WTC11 (cell line): ENCODE measurements around the gene PLD1. TPM values are rescaled to one million over a fixed set of nuclear protein-coding genes. Genes with fewer than 3 reads are reported as not detected.

Experiments used
- ATAC-seq: fragments of 200-7000 bp; cut with Tn5 transposase; 2 replicates; pipeline ENCODE4 v1.10.0; 2021; ENCODE audit warnings: mild to moderate bottlenecking, moderate library complexity
- CTCF ChIA-PET: fragments of 300-600 bp; sonication (Branson Sonifier 250); formaldehyde crosslinking; loops from one replicate; lab custom pipeline; 2021; ENCODE audit warnings: antibody characterized with exemption; lab: Charles Lee
- POLR2A ChIA-PET: fragments of 350-600 bp; sonication (Branson Sonifier 250); formaldehyde crosslinking; loops from one replicate; lab custom pipeline; 2021; ENCODE audit warnings: antibody characterized with exemption; lab: Charles Lee
- DNase-seq: peaks from one replicate; pipeline ENCODE4 v3.0.0; 2021; ENCODE audit warnings: low spot score
- H3K27ac Mint-ChIP-seq: 2 replicates; pipeline ENCODE4 v1.8.0; 2021; ENCODE audit warnings: mixed read lengths
- H3K27me3 Mint-ChIP-seq: 2 replicates; pipeline ENCODE4 v1.8.0; 2021; ENCODE audit warnings: low read depth, mild to moderate bottlenecking, moderate library complexity, mixed read lengths
- H3K36me3 Mint-ChIP-seq: 2 replicates; pipeline ENCODE4 v1.8.0; 2021; ENCODE audit warnings: mixed read lengths
- H3K4me1 Mint-ChIP-seq: 2 replicates; pipeline ENCODE4 v1.8.0; 2022; ENCODE audit warnings: mixed read lengths
- H3K4me3 Mint-ChIP-seq: 2 replicates; pipeline ENCODE4 v1.8.0; 2021; ENCODE audit warnings: mild to moderate bottlenecking, moderate library complexity, mixed read lengths
- H3K9me3 Mint-ChIP-seq: 2 replicates; pipeline ENCODE4 v1.8.0; 2021; ENCODE audit warnings: mixed read lengths
- HMGA2 ChIP-seq: fragments of 250-450 bp; sonication (Bioruptor Pico); IDR thresholded peaks from 2 replicates; pipeline ENCODE4 v1.4.0; 2021; ENCODE audit warnings: mild to moderate bottlenecking, moderate library complexity
- JAZF1 ChIP-seq: fragments of 250-450 bp; sonication (Bioruptor Pico); IDR thresholded peaks from 2 replicates; pipeline ENCODE4 v1.9.0; 2021; ENCODE audit warnings: moderate library complexity, mild to moderate bottlenecking, inconsistent platforms
- NFYB ChIP-seq: sonication (generic); formaldehyde crosslinking; conservative IDR thresholded peaks from 2 replicates; pipeline ENCODE4 v1.8.0; 2022; ENCODE audit warnings: low read depth, missing genetic modification reagents
- NR1H2 ChIP-seq: sonication (generic); formaldehyde crosslinking; IDR thresholded peaks from 2 replicates; pipeline ENCODE4 v1.9.0; 2021; ENCODE audit warnings: mild to moderate bottlenecking, moderate library complexity, missing genetic modification reagents
- OVOL2 ChIP-seq: fragments of 250-450 bp; sonication (Bioruptor Pico); IDR thresholded peaks from 2 replicates; pipeline ENCODE4 v1.9.0; 2021; ENCODE audit warnings: mild to moderate bottlenecking, borderline replicate concordance
- TCF7 ChIP-seq: sonication (generic); formaldehyde crosslinking; IDR thresholded peaks from 2 replicates; pipeline ENCODE4 v1.8.0; 2022; ENCODE audit warnings: mild to moderate bottlenecking, low read depth, missing genetic modification reagents, moderate library complexity
- ZBTB21 ChIP-seq: sonication (generic); formaldehyde crosslinking; IDR thresholded peaks from 2 replicates; pipeline ENCODE4 v1.8.1; 2023; ENCODE audit warnings: mild to moderate bottlenecking, missing genetic modification reagents, borderline replicate concordance
- ZNF121 ChIP-seq: sonication (generic); formaldehyde crosslinking; IDR thresholded peaks from 2 replicates; pipeline ENCODE4 v1.8.0; 2023; ENCODE audit warnings: missing genetic modification reagents
- ZNF317 ChIP-seq: sonication (generic); formaldehyde crosslinking; IDR thresholded peaks from 2 replicates; pipeline ENCODE4 v1.8.1; 2023; ENCODE audit warnings: low read depth, mild to moderate bottlenecking, moderate library complexity, missing genetic modification reagents, borderline replicate concordance
- total RNA-seq: library from RNA; stranded (reverse); gene quantifications from 3 replicates; pipeline ENCODE4 v1.2.3, GENCODE V29; 2021
- TF ChIP-seq, protein P1 (sequence below): sonication (generic); formaldehyde crosslinking; IDR thresholded peaks from 2 replicates; pipeline ENCODE4 v1.8.0; 2023; ENCODE audit warnings: missing genetic modification reagents, mild to moderate bottlenecking, borderline replicate concordance
- TF ChIP-seq, protein P2 (sequence below): fragments of 250-450 bp; sonication (Bioruptor Pico); IDR thresholded peaks from 2 replicates; pipeline ENCODE4 v1.9.0; 2021; ENCODE audit warnings: moderate library complexity, mild to moderate bottlenecking, inconsistent platforms, borderline replicate concordance
- TF ChIP-seq, protein P3 (sequence below): sonication (generic); formaldehyde crosslinking; conservative IDR thresholded peaks from 2 replicates; pipeline ENCODE4 v1.8.1; 2022; ENCODE audit warnings: mild to moderate bottlenecking, missing genetic modification reagents
- TF ChIP-seq, protein P4 (sequence below): sonication (generic); formaldehyde crosslinking; IDR thresholded peaks from 2 replicates; pipeline ENCODE4 v1.8.1; 2023; ENCODE audit warnings: mild to moderate bottlenecking, missing genetic modification reagents, borderline replicate concordance
- TF ChIP-seq, protein P5 (sequence below): sonication (generic); formaldehyde crosslinking; IDR thresholded peaks from 2 replicates; pipeline ENCODE4 v1.8.0; 2022; ENCODE audit warnings: mild to moderate bottlenecking, missing genetic modification reagents
- TF ChIP-seq, protein P6 (sequence below): sonication (generic); formaldehyde crosslinking; IDR thresholded peaks from 2 replicates; pipeline ENCODE4 v1.8.1; 2023; ENCODE audit warnings: mild to moderate bottlenecking, missing genetic modification reagents, moderate library complexity
- TF ChIP-seq, protein P7 (sequence below): sonication (generic); formaldehyde crosslinking; IDR thresholded peaks from 2 replicates; pipeline ENCODE4 v1.8.1; 2022; ENCODE audit warnings: mild to moderate bottlenecking, moderate library complexity, missing genetic modification reagents
- TF ChIP-seq, protein P8 (sequence below): sonication (generic); formaldehyde crosslinking; IDR thresholded peaks from 2 replicates; pipeline ENCODE4 v1.8.0; 2022; ENCODE audit warnings: mild to moderate bottlenecking, missing genetic modification reagents

The PLD1 gene
- total RNA-seq, 1 experiment from 2014 or later: 4.0 TPM

DNA sequence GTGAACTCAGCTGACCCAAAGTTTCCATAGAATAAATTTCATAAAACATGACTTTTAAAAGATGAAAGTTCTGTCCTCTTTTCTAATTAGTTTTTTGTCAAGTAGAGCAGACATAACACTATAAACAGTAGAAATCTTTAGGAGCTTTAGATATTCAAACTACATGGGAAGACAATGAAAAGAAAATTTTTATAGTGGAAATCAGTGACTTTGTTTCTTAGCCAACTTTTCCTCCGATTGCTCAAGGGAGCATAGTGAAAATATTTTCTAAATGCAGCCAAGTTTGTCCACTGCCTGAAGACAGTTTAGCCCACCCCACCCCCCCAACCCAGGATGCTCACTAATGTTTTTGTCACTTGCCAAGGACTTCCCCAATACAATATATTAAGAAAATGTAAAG, 114.9 kb downstream of the PLD1 start:
- Mint-ChIP-seq H3K36me3 (no peaks in the 10 kb centered on the region), H3K27ac (no peak overlapping the region)
- TF ChIP-seq HMGA2 (CRISPR knock-in tag): no peak
- TF ChIP-seq, protein P1, sequence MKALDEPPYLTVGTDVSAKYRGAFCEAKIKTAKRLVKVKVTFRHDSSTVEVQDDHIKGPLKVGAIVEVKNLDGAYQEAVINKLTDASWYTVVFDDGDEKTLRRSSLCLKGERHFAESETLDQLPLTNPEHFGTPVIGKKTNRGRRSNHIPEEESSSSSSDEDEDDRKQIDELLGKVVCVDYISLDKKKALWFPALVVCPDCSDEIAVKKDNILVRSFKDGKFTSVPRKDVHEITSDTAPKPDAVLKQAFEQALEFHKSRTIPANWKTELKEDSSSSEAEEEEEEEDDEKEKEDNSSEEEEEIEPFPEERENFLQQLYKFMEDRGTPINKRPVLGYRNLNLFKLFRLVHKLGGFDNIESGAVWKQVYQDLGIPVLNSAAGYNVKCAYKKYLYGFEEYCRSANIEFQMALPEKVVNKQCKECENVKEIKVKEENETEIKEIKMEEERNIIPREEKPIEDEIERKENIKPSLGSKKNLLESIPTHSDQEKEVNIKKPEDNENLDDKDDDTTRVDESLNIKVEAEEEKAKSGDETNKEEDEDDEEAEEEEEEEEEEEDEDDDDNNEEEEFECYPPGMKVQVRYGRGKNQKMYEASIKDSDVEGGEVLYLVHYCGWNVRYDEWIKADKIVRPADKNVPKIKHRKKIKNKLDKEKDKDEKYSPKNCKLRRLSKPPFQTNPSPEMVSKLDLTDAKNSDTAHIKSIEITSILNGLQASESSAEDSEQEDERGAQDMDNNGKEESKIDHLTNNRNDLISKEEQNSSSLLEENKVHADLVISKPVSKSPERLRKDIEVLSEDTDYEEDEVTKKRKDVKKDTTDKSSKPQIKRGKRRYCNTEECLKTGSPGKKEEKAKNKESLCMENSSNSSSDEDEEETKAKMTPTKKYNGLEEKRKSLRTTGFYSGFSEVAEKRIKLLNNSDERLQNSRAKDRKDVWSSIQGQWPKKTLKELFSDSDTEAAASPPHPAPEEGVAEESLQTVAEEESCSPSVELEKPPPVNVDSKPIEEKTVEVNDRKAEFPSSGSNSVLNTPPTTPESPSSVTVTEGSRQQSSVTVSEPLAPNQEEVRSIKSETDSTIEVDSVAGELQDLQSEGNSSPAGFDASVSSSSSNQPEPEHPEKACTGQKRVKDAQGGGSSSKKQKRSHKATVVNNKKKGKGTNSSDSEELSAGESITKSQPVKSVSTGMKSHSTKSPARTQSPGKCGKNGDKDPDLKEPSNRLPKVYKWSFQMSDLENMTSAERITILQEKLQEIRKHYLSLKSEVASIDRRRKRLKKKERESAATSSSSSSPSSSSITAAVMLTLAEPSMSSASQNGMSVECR (CRISPR knock-in tag): no peak
- TF ChIP-seq, protein P2, sequence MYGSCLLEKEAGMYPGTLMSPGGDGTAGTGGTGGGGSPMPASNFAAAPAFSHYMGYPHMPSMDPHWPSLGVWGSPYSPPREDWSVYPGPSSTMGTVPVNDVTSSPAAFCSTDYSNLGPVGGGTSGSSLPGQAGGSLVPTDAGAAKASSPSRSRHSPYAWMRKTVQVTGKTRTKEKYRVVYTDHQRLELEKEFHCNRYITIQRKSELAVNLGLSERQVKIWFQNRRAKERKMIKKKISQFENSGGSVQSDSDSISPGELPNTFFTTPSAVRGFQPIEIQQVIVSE (CRISPR knock-in tag): no peak
- TF ChIP-seq, protein P3, sequence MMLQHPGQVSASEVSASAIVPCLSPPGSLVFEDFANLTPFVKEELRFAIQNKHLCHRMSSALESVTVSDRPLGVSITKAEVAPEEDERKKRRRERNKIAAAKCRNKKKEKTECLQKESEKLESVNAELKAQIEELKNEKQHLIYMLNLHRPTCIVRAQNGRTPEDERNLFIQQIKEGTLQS (CRISPR knock-in tag): no peak
- TF ChIP-seq, protein P4, sequence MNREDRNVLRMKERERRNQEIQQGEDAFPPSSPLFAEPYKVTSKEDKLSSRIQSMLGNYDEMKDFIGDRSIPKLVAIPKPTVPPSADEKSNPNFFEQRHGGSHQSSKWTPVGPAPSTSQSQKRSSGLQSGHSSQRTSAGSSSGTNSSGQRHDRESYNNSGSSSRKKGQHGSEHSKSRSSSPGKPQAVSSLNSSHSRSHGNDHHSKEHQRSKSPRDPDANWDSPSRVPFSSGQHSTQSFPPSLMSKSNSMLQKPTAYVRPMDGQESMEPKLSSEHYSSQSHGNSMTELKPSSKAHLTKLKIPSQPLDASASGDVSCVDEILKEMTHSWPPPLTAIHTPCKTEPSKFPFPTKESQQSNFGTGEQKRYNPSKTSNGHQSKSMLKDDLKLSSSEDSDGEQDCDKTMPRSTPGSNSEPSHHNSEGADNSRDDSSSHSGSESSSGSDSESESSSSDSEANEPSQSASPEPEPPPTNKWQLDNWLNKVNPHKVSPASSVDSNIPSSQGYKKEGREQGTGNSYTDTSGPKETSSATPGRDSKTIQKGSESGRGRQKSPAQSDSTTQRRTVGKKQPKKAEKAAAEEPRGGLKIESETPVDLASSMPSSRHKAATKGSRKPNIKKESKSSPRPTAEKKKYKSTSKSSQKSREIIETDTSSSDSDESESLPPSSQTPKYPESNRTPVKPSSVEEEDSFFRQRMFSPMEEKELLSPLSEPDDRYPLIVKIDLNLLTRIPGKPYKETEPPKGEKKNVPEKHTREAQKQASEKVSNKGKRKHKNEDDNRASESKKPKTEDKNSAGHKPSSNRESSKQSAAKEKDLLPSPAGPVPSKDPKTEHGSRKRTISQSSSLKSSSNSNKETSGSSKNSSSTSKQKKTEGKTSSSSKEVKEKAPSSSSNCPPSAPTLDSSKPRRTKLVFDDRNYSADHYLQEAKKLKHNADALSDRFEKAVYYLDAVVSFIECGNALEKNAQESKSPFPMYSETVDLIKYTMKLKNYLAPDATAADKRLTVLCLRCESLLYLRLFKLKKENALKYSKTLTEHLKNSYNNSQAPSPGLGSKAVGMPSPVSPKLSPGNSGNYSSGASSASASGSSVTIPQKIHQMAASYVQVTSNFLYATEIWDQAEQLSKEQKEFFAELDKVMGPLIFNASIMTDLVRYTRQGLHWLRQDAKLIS: no peak
- TF ChIP-seq, protein P5, sequence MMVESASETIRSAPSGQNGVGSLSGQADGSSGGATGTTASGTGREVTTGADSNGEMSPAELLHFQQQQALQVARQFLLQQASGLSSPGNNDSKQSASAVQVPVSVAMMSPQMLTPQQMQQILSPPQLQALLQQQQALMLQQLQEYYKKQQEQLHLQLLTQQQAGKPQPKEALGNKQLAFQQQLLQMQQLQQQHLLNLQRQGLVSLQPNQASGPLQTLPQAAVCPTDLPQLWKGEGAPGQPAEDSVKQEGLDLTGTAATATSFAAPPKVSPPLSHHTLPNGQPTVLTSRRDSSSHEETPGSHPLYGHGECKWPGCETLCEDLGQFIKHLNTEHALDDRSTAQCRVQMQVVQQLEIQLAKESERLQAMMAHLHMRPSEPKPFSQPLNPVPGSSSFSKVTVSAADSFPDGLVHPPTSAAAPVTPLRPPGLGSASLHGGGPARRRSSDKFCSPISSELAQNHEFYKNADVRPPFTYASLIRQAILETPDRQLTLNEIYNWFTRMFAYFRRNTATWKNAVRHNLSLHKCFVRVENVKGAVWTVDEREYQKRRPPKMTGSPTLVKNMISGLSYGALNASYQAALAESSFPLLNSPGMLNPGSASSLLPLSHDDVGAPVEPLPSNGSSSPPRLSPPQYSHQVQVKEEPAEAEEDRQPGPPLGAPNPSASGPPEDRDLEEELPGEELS: no peak
- no peak for TF ChIP-seq ZNF317 (CRISPR knock-in tag)
- no peak for TF ChIP-seq NFYB
- no peak for TF ChIP-seq OVOL2 (CRISPR knock-in tag)
- TF ChIP-seq, protein P6, sequence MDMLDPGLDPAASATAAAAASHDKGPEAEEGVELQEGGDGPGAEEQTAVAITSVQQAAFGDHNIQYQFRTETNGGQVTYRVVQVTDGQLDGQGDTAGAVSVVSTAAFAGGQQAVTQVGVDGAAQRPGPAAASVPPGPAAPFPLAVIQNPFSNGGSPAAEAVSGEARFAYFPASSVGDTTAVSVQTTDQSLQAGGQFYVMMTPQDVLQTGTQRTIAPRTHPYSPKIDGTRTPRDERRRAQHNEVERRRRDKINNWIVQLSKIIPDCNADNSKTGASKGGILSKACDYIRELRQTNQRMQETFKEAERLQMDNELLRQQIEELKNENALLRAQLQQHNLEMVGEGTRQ (CRISPR knock-in tag): no peak
- TF ChIP-seq, protein P7, sequence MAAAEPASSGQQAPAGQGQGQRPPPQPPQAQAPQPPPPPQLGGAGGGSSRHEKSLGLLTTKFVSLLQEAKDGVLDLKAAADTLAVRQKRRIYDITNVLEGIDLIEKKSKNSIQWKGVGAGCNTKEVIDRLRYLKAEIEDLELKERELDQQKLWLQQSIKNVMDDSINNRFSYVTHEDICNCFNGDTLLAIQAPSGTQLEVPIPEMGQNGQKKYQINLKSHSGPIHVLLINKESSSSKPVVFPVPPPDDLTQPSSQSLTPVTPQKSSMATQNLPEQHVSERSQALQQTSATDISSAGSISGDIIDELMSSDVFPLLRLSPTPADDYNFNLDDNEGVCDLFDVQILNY (CRISPR knock-in tag): no peak
- TF ChIP-seq ZNF121 (CRISPR knock-in tag): no peak
- no peak for TF ChIP-seq NR1H2 (CRISPR knock-in tag)
- no peak for TF ChIP-seq JAZF1
- TF ChIP-seq, protein P8, sequence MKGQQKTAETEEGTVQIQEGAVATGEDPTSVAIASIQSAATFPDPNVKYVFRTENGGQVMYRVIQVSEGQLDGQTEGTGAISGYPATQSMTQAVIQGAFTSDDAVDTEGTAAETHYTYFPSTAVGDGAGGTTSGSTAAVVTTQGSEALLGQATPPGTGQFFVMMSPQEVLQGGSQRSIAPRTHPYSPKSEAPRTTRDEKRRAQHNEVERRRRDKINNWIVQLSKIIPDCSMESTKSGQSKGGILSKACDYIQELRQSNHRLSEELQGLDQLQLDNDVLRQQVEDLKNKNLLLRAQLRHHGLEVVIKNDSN (CRISPR knock-in tag): no peak
- TF ChIP-seq TCF7 (CRISPR knock-in tag): no peak
- TF ChIP-seq ZBTB21: no peak
- TF ChIP-seq, all 79 proteins: peak for 0
- POLR2A ChIA-PET: no interaction called here
- Mint-ChIP-seq H3K9me3 (no peaks in the 10 kb centered on the region), H3K27me3 (no peaks in the 10 kb centered on the region; the same call in 1 of the 2 replicates), H3K4me3 (no peak overlapping the region), H3K4me1 (no peaks in the 10 kb centered on the region)
- CTCF ChIA-PET: no interaction called here
- ATAC-seq: no peak
- DNase-seq: no peak
